ENCODE data around the gene LPAR1.

GRCh38 chr9:110898358-110898757 lies 139.9 kb downstream of the LPAR1 start:
- TF ChIP-seq REST (IDR thresholded peaks at IDR 0.05; ENCODE audit: borderline replicate concordance): no peak
- TF ChIP-seq REST (CRISPR knock-in tag; IDR thresholded peaks at IDR 0.05; ENCODE audit: low read depth): no peak
- TF ChIP-seq HINFP (tag; conservative IDR thresholded peaks at IDR 0.05; ENCODE audit: low read depth): no peak
- TF ChIP-seq ZNF695 (CRISPR knock-in tag; IDR thresholded peaks at IDR 0.05): no peak
- no peak for TF ChIP-seq POLR2A (conservative IDR thresholded peaks at IDR 0.05)
- no peak for TF ChIP-seq MAFF (IDR thresholded peaks at IDR 0.05; ENCODE audit: low read length)
- TF ChIP-seq ZBTB8A (IDR thresholded peaks at IDR 0.05; ENCODE audit: partially characterized antibody): no peak

Data from K562 (cell line).